ELR (cell line): Measurements from ENCODE around the gene NCK2.

Experiments
- DNase-seq: peaks from one replicate; pipeline ENCODE4 v3.0.0-alpha.2; 2015; ENCODE audit warnings: low read depth

NCK2 gene

GRCh38 chr2:105873721-105874120, 129.0 kb downstream of the NCK2 start:
- DNase-seq: peak; percentile 86

- no peak for DNase-seq
Observed at GRCh38 chr2:105874466-105874865, 129.8 kb downstream of the NCK2 start.

DNA sequence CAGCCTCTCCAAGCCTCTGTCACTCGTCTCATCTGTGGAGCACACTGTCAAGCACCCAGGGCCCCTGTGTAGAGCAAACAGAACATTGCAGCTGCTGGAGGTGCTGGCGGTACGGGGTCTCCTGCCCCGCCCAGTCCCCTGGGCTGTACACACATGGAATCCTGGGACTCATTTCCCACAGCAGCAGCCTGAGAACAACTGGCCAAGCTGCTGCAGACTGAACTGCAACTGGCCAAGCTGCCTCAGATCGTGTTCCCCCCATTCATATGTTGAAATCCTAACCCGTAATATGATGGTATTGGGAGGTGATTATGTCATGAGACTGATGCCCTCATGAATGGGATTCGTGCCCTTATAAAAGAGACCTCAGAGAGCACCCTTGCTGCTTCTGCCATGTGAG, 130.5 kb downstream of the NCK2 start:
- DNase-seq: no peak

GRCh38 chr2:105876191-105876590, 131.5 kb downstream of the NCK2 start:
- no peak for DNase-seq

- no peak for DNase-seq
Observed at GRCh38 chr2:105877945-105878344, 133.2 kb downstream of the NCK2 start.

DNA sequence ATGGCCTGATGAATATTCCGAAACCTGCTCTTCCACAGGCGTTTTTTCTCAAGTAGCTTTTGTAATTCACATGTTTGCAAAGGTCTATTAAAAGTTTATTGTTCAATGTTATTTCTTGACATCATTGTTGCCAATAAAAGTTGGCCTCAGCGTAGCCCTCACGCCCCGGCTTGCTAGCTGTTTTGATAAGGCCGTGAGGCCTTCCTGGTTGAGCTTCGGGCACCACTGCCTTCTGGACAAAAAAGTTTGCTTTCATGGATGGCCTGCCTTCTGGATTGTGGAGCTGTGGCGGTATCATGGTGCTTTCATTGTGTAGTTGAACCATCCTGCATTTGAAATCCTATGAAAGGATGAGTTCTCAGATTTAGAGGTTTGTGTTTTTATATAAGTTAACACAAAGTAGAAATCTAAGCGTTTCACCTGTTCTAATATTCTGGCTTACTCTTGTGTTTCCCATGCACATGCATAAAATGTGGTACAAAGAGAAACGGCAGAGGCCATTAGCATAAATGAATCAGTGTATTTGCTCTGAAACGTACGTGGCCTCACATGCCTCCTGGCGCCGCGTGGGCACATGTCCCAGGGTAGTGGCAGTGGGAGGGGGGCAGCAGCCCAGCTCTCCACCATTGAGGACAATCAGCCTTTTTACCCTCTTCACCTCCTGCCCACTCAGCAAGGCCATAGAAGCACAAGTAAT, 134.5 kb downstream of the NCK2 start:
- no peak for DNase-seq

DNA sequence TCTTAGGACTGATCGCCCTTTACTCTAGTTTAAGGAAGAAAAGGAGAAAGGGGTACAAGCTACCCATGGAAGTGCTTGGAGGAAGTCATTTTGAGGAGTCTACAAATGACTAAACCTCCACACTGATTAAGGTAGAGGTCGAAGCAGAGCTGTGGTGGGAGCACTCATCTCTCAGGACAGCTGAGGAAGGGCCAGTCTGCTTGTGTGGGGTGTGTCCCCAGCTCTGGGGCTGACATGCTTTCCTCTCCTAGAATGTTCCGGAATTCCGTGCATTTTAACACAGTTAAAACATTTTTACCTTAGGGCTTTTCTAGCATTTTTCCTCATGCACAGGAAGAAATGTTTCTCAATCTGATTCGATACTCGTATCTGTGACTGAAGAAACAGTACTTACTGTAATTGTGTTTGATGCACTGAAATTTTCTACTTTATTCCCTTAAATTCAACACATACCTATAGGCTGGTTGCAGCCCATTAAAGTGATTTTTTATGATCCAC, 135.1 kb downstream of the NCK2 start:
- DNase-seq: no peak

GRCh38 chr2:105880637-105881036, 135.9 kb downstream of the NCK2 start:
- no peak for DNase-seq

GRCh38 chr2:105881286-105882136, 136.8 kb downstream of the NCK2 start:
- no peak for DNase-seq

DNA sequence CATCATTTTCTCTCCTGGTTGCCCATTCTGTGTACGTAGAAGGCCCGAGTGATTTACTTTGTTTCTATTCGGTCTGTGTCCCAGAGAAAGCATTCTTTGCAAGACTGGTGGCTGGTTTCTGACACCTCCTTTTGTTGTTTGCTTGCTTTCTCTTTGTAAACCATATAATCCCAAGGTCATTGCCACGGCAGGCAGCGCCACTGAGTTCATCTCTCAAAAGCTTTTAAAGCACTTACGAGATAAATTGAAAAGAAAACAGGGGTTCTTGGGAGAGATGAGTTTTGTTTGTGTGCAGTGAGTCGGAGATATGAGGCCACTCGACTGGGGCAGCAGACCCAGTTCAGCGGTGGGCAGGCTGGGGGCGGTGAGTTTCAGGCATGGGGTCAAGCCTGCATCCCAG, 137.6 kb downstream of the NCK2 start:
- DNase-seq: no peak

- no peak for DNase-seq
Observed at GRCh38 chr2:105882920-105883435, 138.3 kb downstream of the NCK2 start.

DNA sequence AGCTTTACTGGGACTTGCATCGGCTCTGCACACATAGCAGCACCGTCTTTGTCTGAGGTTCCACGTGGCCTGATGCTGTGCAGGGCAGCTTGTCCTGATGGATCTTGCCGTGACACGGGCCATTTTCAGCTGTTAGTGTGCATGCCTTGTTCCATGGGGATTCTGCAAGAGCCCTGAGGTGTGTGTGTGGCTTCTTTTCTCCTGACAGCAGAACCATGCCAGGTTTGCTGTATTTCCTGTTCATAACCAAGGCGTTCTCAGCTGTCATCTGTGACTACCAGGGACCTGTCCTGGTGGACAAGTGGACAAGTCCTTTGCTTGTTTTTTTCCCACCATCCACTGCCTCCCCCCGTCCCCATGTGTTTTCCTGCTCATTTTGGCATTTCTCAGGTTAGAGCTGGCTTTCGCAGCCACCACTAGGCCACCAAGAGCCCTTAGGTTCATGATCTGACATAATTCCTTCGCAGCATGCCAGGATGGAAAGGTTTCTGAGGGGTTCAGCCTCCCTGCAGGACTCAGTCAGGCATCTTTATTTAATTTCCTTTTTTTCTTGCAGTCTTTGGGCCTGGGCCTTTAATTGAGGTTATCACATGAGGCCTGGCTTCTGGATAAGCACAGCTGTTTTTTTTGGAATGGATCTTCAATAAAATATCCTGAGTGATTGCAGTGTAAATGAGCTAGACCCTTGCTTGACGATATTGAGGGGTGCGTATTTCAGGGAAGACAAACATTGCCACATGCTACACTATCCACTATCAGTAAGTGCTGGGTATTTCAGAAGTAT, 139.4 kb downstream of the NCK2 start:
- DNase-seq: no peak

DNA sequence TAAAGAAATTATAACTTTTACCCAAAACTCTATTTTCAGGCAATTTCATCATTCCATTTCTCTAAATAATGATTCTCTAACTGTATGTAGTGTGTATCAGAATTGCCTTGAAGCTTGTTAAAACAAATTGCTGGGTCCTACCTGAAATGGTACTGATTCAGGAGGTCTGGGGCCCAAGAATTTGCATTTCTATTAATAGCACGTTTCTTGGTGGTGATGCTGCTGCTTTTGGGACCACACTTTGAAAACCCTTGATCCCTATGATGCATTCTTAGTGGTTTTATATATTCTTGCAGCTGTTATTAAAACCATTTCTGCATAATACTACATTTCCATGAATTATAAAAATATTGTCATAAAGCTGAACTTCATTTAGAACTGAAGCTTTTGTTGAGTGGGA, 140.7 kb downstream of the NCK2 start:
- DNase-seq: no peak

GRCh38 chr2:105886029-105886454, 141.3 kb downstream of the NCK2 start:
- DNase-seq: no peak

- DNase-seq: no peak
Observed at GRCh38 chr2:105886687-105887086, 142.0 kb downstream of the NCK2 start.

- no peak for DNase-seq
Observed at GRCh38 chr2:105887256-105887655, 142.5 kb downstream of the NCK2 start.

GRCh38 chr2:105888625-105889024, 143.9 kb downstream of the NCK2 start:
- peak; percentile 39 for DNase-seq

- DNase-seq: no peak
Observed at GRCh38 chr2:105889046-105889445, 144.3 kb downstream of the NCK2 start.

DNA sequence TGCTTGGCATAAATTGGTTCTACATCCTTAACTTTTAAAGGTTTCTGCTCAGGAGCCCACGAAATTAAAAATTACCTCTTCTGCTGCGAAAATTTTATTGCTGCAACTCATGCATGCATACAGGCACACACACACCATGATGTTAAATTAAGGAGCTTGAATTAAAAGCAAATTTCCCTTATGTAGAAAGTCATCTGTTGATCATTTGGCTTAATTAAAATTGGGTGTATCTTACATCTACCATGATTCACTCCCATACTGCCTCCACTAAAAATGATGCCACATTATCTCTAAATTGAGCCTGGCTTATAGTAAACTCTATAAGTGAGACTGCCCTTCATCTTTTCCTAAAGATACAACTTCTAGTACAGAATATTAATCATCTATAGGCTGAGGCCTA, 145.4 kb downstream of the NCK2 start:
- DNase-seq: no peak

DNA sequence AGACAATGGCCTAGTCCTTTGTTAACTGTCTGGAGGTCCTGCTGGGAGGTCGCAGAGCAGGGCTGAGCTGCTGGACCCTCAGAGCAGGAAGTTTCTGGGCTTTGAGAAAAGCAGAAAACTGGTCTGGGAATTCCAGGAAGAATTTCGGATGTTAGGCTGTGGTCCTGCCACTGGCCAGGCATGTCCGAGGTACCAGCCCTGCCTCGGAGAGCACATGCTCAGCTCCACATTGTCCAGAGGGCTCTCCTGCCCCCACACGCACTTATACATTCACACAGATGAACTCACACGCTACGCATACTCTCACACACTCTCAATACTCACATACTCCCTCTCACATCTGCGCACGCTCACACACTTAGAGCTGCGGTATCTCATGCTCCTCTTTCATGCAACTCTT, 146.1 kb downstream of the NCK2 start:
- no peak for DNase-seq

- no peak for DNase-seq
Observed at GRCh38 chr2:105893011-105893995, 148.6 kb downstream of the NCK2 start.
